ENCODE measurements around the gene PLEKHN1. TPM values are rescaled to one million over a fixed set of nuclear protein-coding genes. Genes with fewer than 3 reads are reported as not detected.

PLEKHN1 gene, protein sequence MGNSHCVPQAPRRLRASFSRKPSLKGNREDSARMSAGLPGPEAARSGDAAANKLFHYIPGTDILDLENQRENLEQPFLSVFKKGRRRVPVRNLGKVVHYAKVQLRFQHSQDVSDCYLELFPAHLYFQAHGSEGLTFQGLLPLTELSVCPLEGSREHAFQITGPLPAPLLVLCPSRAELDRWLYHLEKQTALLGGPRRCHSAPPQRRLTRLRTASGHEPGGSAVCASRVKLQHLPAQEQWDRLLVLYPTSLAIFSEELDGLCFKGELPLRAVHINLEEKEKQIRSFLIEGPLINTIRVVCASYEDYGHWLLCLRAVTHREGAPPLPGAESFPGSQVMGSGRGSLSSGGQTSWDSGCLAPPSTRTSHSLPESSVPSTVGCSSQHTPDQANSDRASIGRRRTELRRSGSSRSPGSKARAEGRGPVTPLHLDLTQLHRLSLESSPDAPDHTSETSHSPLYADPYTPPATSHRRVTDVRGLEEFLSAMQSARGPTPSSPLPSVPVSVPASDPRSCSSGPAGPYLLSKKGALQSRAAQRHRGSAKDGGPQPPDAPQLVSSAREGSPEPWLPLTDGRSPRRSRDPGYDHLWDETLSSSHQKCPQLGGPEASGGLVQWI
- total RNA-seq, result 0.24 TPM in 1 of 2 replicates, not detected in the other
- polyA plus RNA-seq (2012), result 0.16 TPM

GRCh38 chr1:966135-966703 is at the start of gene PLEKHN1:
TSS of gene PLEKHN1 (plus strand) at chr1:966482. CDS start at chr1:966532, 50 bp downstream.
- no peak for DNase-seq (ENCODE audit: low read depth)

DNA sequence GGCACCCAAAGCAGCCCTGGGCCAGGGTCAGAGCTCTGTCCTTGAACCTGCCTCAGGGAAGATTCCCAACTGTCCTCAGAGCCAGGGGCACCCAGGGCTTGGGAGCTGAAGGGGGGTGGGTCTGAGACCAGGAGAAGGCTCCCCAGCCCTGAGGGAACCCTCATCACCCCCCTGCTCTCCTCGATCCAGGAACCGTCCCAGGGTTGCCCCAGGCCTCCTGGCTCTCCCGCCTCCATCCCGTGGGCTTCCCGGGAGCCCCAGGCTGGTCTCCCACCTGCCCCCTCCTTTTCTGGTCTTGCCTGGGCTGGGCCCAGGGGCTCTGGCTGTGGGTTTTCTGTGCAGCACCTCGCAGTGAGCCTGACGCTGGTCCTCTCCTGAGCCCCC is 49.2 kb upstream of the PLEKHN1 start:
- DNase-seq (ENCODE audit: low read depth), result no peak

- no peak for DNase-seq (ENCODE audit: low read depth)
These were observed 48.7 kb upstream of the PLEKHN1 start for GRCh38 chr1:917466-918091.

DNA sequence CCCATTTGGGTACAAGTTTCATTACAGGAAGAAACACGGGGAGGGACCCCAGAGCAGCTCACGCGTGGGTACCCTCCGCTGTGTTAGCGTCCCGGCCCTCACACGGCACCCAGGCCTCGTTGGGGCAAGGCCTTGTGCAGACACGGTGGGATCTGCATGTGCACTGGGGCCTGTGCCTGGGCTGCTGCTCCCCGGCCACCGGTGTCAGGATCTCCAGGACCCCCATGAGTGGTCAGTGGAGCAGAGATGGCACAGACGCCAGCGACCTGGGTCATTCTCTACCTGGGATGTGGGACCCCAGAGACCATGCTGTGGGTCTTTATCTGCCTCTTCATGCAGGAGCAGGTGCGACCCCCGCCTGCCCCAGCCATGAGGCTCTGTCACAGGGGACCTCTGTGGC is 47.9 kb upstream of the PLEKHN1 start:
- DNase-seq (ENCODE audit: low read depth), result no peak

DNA sequence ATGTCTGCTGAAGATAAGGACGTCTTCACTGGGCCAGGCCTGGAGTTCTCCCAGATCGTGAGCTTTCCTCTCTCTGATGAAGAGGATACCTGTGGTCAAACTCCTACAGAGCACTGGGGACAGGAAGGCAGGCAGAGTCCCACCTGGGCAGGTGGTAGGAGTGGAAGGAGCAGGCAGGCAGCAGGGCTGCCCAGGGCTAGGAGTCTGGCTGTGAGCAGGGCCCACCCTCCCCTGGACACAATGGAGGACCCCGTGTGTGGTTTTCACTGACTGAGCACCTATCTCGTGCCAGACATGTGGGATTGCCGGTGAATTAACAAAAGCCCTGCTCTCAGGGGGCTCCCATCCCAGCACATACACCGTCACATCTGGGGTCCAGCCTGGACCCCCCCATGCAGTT is 47.4 kb upstream of the PLEKHN1 start:
- DNase-seq (ENCODE audit: low read depth), result no peak

GRCh38 chr1:919271-919872 is 46.9 kb upstream of the PLEKHN1 start:
- DNase-seq (ENCODE audit: low read depth), result no peak

DNA sequence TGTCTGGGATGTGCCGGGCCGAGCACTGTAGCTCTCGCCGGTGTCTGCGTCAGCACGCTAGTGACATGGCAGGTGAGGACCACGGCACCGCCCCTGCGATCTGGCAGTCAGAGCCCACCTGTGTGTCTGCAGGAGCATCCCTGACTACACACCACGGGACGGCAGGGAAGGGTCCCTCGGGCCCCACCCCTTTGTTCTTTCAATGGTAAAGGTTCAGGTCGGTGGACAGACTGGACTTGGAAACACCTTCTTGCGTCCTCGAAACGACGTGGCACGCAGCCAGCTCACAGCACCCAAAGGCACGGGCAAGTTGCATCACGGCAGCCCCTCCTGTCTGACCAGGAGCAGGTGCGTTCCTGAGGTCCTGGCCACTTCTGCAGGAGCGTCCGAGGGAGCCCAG is 46.3 kb upstream of the PLEKHN1 start:
- no peak for DNase-seq (ENCODE audit: low read depth)

DNA sequence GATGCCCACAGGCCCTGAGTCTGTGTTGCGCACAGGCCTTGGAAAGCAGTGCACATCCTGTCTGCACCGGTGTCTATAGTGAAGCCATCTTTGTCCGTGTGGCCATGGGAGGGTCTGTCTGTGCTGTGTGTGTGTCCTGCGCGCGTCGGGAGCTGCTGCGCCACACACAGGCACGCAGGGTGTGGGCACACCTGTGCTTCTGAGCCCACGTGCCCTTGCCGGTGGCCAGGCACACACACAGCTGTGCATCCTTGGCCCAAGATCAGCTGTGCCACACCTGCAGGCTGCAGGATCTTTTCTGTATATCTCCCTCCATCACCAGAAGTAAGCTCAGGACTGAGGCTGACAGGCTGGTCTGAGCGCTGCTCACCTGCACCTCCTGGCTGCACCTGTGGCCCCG is 45.8 kb upstream of the PLEKHN1 start:
- no peak for DNase-seq (ENCODE audit: low read depth)

DNA sequence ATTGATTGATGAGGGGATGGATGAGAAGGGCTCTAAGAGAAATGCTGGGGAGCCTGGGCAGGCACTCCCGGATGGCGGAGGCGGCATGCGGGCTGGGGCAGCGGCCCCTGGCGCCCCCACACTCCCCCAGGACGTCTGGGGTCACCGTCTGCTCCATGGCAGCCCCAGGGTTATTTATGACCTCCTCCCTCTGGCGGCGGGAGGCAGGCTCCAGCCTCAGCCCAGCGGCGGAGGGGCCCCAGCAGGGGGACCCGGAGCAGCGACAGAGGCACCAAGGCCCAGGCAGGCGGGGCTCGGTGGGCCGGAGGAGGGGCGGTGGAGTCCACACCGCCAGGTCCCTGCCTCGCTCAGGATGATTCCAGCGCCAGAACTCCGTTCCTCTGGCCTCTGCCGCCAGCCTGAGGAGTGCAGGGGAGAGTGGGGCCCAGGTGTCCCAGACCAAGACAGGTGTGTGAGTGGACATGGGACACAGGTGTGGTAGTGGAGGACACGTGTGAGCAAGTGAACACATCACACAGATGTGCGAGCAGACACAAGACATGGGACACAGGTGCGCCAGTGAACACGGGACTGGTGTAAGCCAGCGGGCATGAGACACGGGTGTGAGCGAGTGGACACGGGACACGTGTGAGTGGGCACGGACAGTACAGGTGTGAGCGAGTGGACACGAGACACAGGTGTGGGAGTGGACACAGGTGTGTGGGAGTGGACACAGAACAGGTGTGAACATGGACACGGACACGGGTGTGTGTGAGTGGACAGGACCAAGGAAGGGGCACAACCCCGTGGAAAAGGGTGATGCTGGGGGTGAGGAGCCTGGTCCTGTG is 45.1 kb upstream of the PLEKHN1 start:
- peak; percentile 81 for DNase-seq (ENCODE audit: low read depth)

GRCh38 chr1:923131-923990 is 42.9 kb upstream of the PLEKHN1 start, which contains the start of gene SAMD11:
TSS of gene SAMD11 (plus strand) at chr1:923923. CDS start at chr1:924432, 509 bp downstream.
- peak; percentile 87 for DNase-seq (ENCODE audit: low read depth)

DNA sequence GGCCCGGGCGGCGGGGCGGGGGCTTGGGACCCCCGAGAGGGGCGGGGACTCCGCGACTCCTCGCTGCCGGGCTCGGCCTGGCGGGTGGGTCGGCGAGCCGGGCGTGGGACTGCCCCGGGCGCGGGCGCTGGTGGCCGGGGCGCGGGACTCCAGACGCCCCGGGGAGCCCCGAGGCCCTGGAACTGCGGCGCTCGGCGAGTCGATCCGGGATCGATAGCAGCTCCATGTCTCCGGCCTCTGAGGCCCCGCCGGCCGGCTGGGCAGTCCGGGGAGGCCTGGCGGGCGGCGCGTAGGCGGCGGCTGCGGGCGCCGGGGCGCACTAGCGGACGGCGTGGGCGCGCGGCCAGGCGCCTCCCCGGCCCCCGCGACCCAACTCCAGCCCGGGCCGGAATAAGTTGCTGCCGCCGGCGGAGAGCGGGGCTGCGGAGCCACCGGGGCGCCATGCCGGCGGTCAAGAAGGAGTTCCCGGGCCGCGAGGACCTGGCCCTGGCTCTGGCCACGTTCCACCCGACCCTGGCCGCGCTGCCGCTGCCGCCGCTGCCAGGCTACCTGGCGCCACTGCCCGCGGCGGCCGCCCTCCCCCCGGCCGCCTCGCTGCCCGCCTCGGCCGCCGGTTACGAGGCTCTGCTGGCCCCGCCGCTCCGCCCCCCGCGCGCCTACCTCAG is 42.2 kb upstream of the PLEKHN1 start:
- no peak for DNase-seq (ENCODE audit: low read depth)

GRCh38 chr1:924656-925560 is 41.4 kb upstream of the PLEKHN1 start:
- DNase-seq (ENCODE audit: low read depth), result no peak

DNA sequence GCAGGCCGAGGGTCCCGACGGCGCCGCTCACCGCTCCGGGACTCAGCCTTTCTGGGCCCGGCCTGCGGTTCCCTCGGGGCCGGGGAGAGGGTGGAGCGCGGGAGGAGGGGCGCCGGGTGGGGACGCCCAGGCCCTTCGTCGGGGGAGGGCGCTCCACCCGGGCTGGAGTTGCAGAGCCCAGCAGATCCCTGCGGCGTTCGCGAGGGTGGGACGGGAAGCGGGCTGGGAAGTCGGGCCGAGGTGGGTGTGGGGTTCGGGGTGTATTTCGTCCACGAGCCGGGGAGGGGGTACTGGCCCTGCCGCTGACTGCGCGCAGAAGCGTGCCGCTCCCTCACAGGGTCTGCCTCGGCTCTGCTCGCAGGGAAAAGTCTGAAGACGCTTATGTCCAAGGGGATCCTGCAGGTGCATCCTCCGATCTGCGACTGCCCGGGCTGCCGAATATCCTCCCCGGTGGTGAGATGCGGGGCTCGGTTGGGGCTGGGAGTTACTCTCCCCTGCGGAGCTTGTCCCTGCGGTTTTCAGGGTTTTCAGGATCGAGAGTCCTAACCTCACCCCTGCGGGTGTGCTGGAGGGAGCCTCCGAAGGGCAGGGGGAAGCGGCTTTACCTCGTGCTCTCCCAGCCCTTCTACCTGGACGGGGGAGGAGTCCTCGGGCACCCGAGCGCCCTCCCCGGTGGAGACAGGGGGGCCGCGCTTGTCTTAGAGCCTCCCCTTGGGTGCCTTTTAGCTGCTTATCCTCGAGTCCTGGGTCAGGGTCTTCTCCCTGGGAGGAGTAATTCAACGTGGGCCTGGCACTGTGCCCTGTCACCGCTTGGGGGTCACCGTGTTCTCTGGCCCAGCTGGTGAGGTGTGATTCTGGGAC is 40.5 kb upstream of the PLEKHN1 start:
- DNase-seq (ENCODE audit: low read depth), result no peak

DNA sequence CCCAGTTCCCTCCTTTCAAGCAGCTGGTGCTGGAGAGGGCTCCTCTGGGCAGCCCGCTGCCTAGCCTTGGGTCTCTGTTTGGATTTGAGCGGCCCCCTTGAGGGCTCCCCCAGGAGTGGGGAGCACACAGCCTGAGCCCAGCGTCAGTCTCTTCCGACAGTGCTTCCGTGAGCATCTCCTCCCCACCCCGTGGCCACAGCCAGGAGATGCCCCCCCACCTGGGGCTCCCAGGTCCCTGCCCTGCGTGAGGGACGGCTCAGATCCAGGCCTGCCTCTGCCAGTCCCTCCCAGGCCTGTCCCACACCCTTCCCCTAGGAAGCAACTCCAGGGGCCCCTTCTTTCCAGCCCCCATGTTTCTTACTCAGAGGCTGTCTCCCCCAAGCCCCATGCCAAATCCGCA is 39.0 kb upstream of the PLEKHN1 start:
- no peak for DNase-seq (ENCODE audit: low read depth)

GRCh38 chr1:927748-928147 is 38.5 kb upstream of the PLEKHN1 start:
- no peak for DNase-seq (ENCODE audit: low read depth)

GRCh38 chr1:928825-929661 is 37.2 kb upstream of the PLEKHN1 start:
- DNase-seq (ENCODE audit: low read depth), result no peak

Data from myocyte (in vitro differentiated cells).